ENCODE data around the gene IFT25. TPM values are rescaled to one million over a fixed set of nuclear protein-coding genes. Genes with fewer than 3 reads are reported as not detected.

IFT25 gene
- total and polyA plus RNA-seq, 2 of the 13 experiments (the other 11 are each of a cell fraction or from before 2014, with no cell fraction given) = 19.7 to 48.0 TPM

DNA sequence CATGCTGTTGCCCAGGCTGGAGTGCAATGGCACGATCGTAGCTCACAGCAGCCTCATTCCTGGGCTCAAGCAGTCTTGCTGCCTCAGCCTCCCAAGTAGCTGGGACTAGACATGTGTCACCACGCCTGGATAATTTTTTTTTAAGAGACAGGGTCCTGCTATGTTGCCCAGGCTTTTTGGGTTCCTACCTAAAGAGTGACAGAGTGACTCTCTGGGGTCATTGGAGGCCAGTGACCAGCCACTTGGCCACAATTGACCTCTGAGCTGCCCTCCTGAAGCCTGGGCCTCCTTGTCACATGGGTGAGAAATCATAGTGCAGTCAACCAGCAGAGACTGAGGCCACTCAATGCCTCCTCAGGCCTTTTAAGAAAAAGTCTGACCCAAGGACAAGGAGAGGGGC is 45.8 kb downstream of the IFT25 start (continued):
- TF ChIP-seq, protein P1, sequence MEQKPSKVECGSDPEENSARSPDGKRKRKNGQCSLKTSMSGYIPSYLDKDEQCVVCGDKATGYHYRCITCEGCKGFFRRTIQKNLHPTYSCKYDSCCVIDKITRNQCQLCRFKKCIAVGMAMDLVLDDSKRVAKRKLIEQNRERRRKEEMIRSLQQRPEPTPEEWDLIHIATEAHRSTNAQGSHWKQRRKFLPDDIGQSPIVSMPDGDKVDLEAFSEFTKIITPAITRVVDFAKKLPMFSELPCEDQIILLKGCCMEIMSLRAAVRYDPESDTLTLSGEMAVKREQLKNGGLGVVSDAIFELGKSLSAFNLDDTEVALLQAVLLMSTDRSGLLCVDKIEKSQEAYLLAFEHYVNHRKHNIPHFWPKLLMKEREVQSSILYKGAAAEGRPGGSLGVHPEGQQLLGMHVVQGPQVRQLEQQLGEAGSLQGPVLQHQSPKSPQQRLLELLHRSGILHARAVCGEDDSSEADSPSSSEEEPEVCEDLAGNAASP (CRISPR knock-in tag; IDR thresholded peaks at IDR 0.05; ENCODE audit: borderline replicate concordance) = peak; percentile 87; the same call in 1 of the 2 replicates
- TF ChIP-seq, protein P2, sequence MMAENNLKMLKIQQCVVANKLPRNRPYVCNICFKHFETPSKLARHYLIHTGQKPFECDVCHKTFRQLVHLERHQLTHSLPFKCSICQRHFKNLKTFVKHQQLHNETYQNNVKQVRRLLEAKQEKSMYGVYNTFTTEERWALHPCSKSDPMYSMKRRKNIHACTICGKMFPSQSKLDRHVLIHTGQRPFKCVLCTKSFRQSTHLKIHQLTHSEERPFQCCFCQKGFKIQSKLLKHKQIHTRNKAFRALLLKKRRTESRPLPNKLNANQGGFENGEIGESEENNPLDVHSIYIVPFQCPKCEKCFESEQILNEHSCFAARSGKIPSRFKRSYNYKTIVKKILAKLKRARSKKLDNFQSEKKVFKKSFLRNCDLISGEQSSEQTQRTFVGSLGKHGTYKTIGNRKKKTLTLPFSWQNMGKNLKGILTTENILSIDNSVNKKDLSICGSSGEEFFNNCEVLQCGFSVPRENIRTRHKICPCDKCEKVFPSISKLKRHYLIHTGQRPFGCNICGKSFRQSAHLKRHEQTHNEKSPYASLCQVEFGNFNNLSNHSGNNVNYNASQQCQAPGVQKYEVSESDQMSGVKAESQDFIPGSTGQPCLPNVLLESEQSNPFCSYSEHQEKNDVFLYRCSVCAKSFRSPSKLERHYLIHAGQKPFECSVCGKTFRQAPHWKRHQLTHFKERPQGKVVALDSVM (CRISPR knock-in tag; IDR thresholded peaks at IDR 0.05) = 0 out of 2 replicates have a peak, but pooled peaks have one; percentile 10
- TF ChIP-seq ZNF432 (CRISPR knock-in tag; IDR thresholded peaks at IDR 0.05; ENCODE audit: borderline replicate concordance) (no peak), RBM39 (IDR thresholded peaks at IDR 0.05; ENCODE audit: low read depth, low read length, poor library complexity, severe bottlenecking) (no peak), SMARCC2 (IDR thresholded peaks at IDR 0.05) (no peak)
- TF ChIP-seq, protein P3, sequence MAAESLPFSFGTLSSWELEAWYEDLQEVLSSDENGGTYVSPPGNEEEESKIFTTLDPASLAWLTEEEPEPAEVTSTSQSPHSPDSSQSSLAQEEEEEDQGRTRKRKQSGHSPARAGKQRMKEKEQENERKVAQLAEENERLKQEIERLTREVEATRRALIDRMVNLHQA (CRISPR knock-in tag; IDR thresholded peaks at IDR 0.05) = no peak

DNA sequence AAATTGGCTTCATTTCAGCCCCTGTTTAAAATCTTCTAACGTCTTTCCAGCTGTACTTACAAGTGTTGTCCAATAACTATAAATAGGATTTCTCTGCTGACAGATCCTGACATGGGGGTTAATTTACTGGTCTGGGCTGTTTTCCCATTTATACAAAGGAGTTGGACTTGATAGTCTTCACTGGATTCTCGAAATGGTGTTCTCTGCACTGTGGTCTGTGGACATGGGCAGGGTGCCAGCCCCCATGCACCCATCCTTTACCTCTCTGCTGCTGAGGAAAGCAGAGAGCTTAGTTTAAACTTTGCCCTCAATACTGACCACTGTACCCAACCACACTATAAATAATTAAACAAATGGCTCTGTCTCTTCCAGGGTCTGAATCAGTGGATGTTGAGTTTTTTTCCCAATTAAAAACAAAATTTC is 46.3 kb downstream of the IFT25 start:
- peak; percentile 81 for ATAC-seq
- peaks cover 92% of the 10 kb centered on the region for H3K4me1 ChIP-seq (ENCODE audit: insufficient read depth, low read length)
- H3K9ac ChIP-seq (ENCODE audit: insufficient read depth, low read depth, low read length) = peak overlapping the region; percentile 59
- no TSS peak for BruUV-seq (replicated peaks)
- peak overlapping the region; percentile 88 for H3K4me2 ChIP-seq (ENCODE audit: low read depth, low read length)
- no peaks in the 10 kb centered on the region for H3K9me3 ChIP-seq (ENCODE audit: low read length)
- FAIRE-seq = peak; percentile 85
- intact Hi-C loops (cut with micrococcal nuclease; ENCODE audit: unreplicated experiment) (loop anchor here (1.0 kb wide), 1 partner anchor 8 kb away; no protein-coding TSS in a partner anchor), in situ Hi-C loops (cut with HindIII; ENCODE audit: extremely low pct_ligation_motif_present, low pct_unique_long_range_greater_than_20kb) (no loop called here)
- CTCF ChIA-PET (ENCODE audit: low intra/inter-chr PET ratio, low total read pairs) = no interaction called here
- H3K27me3 ChIP-seq (ENCODE audit: control insufficient read depth in 1 of 2, insufficient read depth in 2 of 2, low read length in 2 of 2) = no peaks in the 10 kb centered on the region
- peak overlapping the region; percentile 89 for H3K27ac ChIP-seq (ENCODE audit: extremely low read length, insufficient read depth, low read length)
- POLR2A ChIA-PET = interaction anchor here (1.0 to 5.1 kb wide), 6 partner anchors 8 to 49 kb away, joined by 3 to 46 read pairs (median 12); partner anchors contain the start of genes IFT25, LRRC42 and YIPF1
- peak overlapping the region; percentile 70 for H2AFZ ChIP-seq (ENCODE audit: low read length)
- H3K79me2 ChIP-seq (ENCODE audit: insufficient read depth, low read length) = peaks cover 13% of the 10 kb centered on the region
- DNase-seq (ENCODE audit: low spot score) = peak; percentile 79
- WGBS (ENCODE audit: low lambda C conversion rate) = 0% methylated on average over 2 of the region's 2 CpGs
- no peaks in the 10 kb centered on the region for H3K36me3 ChIP-seq (replicated peaks in 1 of 2; ENCODE audit: control insufficient read depth in 1 of 2, insufficient read depth in 2 of 2, low read length in 2 of 2)
- no peaks in the 10 kb centered on the region for H4K20me1 ChIP-seq (ENCODE audit: insufficient read depth, low read length)
- peak overlapping the region; percentile 4 to 61 (median 42); a peak in 3 of 6 replicates for H3K4me3 ChIP-seq (replicated peaks in 1 of 3; ENCODE audit: insufficient read depth in 1 of 3, low read depth in 2 of 3, low read length in 3 of 3)
- TF ChIP-seq POLR2G (IDR thresholded peaks at IDR 0.05; ENCODE audit: low read depth, low read length) (no peak), IKZF4 (CRISPR knock-in tag; IDR thresholded peaks at IDR 0.05; ENCODE audit: borderline replicate concordance, low read depth, not compliant biosample characterization) (no peak), SOX5 (CRISPR knock-in tag; IDR thresholded peaks at IDR 0.05; ENCODE audit: borderline replicate concordance) (peak; percentile 48; the same call in 1 of the 2 replicates), TARDBP (CRISPR knock-in tag; IDR thresholded peaks at IDR 0.05) (peak; percentile 53; the same call in 1 of the 2 replicates), NCOR1 (IDR thresholded peaks at IDR 0.05; ENCODE audit: borderline replicate concordance, low read length) (peak; percentile 64; the same call in 1 of the 2 replicates), HOXA3 (CRISPR knock-in tag; IDR thresholded peaks at IDR 0.05) (peak; percentile 57), SOX6 (IDR thresholded peaks at IDR 0.05) (no peak), SOX6 (CRISPR knock-in tag; IDR thresholded peaks at IDR 0.05) (peak; percentile 30; the same call in 1 of the 2 replicates), SALL1 (CRISPR knock-in tag; IDR thresholded peaks at IDR 0.05) (peak; percentile 47), TOPORS (CRISPR knock-in tag; IDR thresholded peaks at IDR 0.05) (no peak), ZNF264 (CRISPR knock-in tag; IDR thresholded peaks at IDR 0.05) (no peak), GATAD2A (CRISPR knock-in tag; IDR thresholded peaks at IDR 0.05) (peak; percentile 62; the same call in 1 of the 2 replicates), KAT8 (CRISPR knock-in tag; IDR thresholded peaks at IDR 0.05) (0 out of 2 replicates have a peak, but pooled peaks have one; percentile 18)
- TF ChIP-seq, protein P4, sequence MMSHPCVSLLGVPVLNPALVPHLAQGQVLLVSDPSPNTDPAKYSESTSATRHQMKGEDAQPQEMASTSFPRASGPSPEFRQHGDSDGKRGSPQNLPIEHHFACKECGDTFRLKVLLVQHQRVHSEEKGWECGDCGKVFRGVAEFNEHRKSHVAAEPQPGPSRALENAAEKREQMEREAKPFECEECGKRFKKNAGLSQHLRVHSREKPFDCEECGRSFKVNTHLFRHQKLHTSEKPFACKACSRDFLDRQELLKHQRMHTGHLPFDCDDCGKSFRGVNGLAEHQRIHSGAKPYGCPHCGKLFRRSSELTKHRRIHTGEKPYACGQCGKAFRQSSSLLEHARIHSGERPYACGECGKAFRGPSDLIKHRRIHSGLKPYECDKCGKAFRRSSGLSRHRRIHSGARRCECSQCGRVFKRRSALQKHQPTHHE (CRISPR knock-in tag; IDR thresholded peaks at IDR 0.05; ENCODE audit: borderline replicate concordance) = no peak

All from HepG2 (cell line).